HG03520 (cell line): ENCODE results near the gene CSHL1.

Experiments used
- ATAC-seq: cut with Tn5 transposase; IDR thresholded peaks from one replicate; pipeline ENCODE4 v1.9.1; 2021; ENCODE audit warnings: mild to moderate bottlenecking, moderate library complexity; ENCODE audit not compliant: unreplicated experiment

Gene CSHL1

GRCh38 chr17:63911041-63911635, at the start of gene CSHL1:
Gene CSHL1, minus strand, starts transcription at chr17:63911258. Its CDS starts 62 bp downstream, at chr17:63911196.
- ATAC-seq = no peak

GRCh38 chr17:63960430-63960829, 49.4 kb upstream of the CSHL1 start:
- ATAC-seq = no peak

GRCh38 chr17:63960006-63960405, 48.9 kb upstream of the CSHL1 start:
- ATAC-seq = no peak

GRCh38 chr17:63956296-63956920, 45.4 kb upstream of the CSHL1 start:
- ATAC-seq = no peak

GRCh38 chr17:63955791-63956190, 44.7 kb upstream of the CSHL1 start:
- no peak for ATAC-seq

- ATAC-seq = no peak
Observed at GRCh38 chr17:63955232-63955631, 44.2 kb upstream of the CSHL1 start.

- no peak for ATAC-seq
Observed at GRCh38 chr17:63954402-63955063, 43.5 kb upstream of the CSHL1 start.

GRCh38 chr17:63950940-63951907, 40.2 kb upstream of the CSHL1 start:
- ATAC-seq = no peak

- no peak for ATAC-seq
Observed at GRCh38 chr17:63949576-63950250, 38.7 kb upstream of the CSHL1 start.

GRCh38 chr17:63948521-63948920, 37.5 kb upstream of the CSHL1 start:
- ATAC-seq = no peak

- ATAC-seq = no peak
Observed at GRCh38 chr17:63947711-63948330, 36.8 kb upstream of the CSHL1 start.

- peak; percentile 67 for ATAC-seq
Observed at GRCh38 chr17:63946440-63947363, 35.6 kb upstream of the CSHL1 start.

- ATAC-seq = no peak
Observed at GRCh38 chr17:63945784-63946439, 34.9 kb upstream of the CSHL1 start.

- ATAC-seq = no peak
Observed at GRCh38 chr17:63944736-63945499, 33.9 kb upstream of the CSHL1 start.

- no peak for ATAC-seq
Observed at GRCh38 chr17:63943745-63944144, 32.7 kb upstream of the CSHL1 start.

GRCh38 chr17:63942309-63942985, 31.4 kb upstream of the CSHL1 start:
- no peak for ATAC-seq

- ATAC-seq = no peak
Observed at GRCh38 chr17:63941751-63942150, 30.7 kb upstream of the CSHL1 start.
